ENCODE data around the gene ST8SIA2.

GRCh38 chr15:92435145-92435544, 41.5 kb downstream of the ST8SIA2 start:
- no peak for TF ChIP-seq CTCF (conservative IDR thresholded peaks at IDR 0.05; ENCODE audit: low read depth, low read length)
- no peak for TF ChIP-seq EZH2 (IDR thresholded peaks at IDR 0.05; ENCODE audit: borderline replicate concordance, low read depth, low read length, poor library complexity, severe bottlenecking)

All from A673 (cell line).